HCT116 (cell line): ENCODE data around the gene VAMP2.
A peak's percentile ranks its signal among the peaks of the same experiment; 100 is the strongest.

Experiments used
- CEBPB ChIP-seq: IDR thresholded peaks from 2 replicates; pipeline ENCODE4 v1.6.1; 2012; ENCODE audit warnings: low read depth
- EZH2 ChIP-seq: fragments of 200-600 bp; sonication (generic); IDR thresholded peaks from 2 replicates; pipeline ENCODE4 v1.6.1; 2017; ENCODE audit warnings: antibody characterized with exemption, mixed run types
- EZH2phosphoT487 ChIP-seq: fragments of 200-600 bp; IDR thresholded peaks from 2 replicates; pipeline ENCODE4 v1.6.1; 2018; ENCODE audit warnings: antibody characterized with exemption, borderline replicate concordance
- JUND ChIP-seq: IDR thresholded peaks from 2 replicates; pipeline ENCODE4 v1.6.1; 2012
- POLR2A ChIP-seq: IDR thresholded peaks from 2 replicates; pipeline ENCODE4 v1.7.0; 2011; ENCODE audit warnings: borderline replicate concordance; ENCODE audit not compliant: insufficient read depth, insufficient read length; ENCODE audit errors: extremely low read depth
- POLR2AphosphoS5 ChIP-seq: IDR thresholded peaks from 2 replicates; pipeline ENCODE4 v1.6.1; 2011; ENCODE audit warnings: mild to moderate bottlenecking, low read depth, low read length, moderate library complexity
- RAD21 ChIP-seq: IDR thresholded peaks from 2 replicates; pipeline ENCODE4 v1.6.1; 2012; ENCODE audit warnings: low read depth, mild to moderate bottlenecking
- SIN3A ChIP-seq: IDR thresholded peaks from 2 replicates; pipeline ENCODE4 v1.6.1; 2012; ENCODE audit warnings: low read depth
- SP1 ChIP-seq: IDR thresholded peaks from 2 replicates; pipeline ENCODE4 v1.6.1; 2012; ENCODE audit warnings: low read depth
- YY1 ChIP-seq: IDR thresholded peaks from 2 replicates; pipeline ENCODE4 v1.6.1; 2011; ENCODE audit warnings: low read length, low read depth, moderate library complexity, mild to moderate bottlenecking; ENCODE audit not compliant: insufficient replicate concordance; ENCODE audit errors: extremely low read depth
- TF ChIP-seq, protein P1 (sequence below), 3 experiments: fragments of 200-600 bp in 1 of 3; sonication (generic) in 1 of 3; IDR thresholded peaks in 2 of 3; conservative IDR thresholded peaks in 1 of 3; 2 replicates each; pipeline ENCODE4 v1.5.1; 2012 to 2017; ENCODE audit warnings: low read depth in 2 of 3, low read length in 2 of 3, antibody characterized with exemption in 1 of 3, borderline replicate concordance in 1 of 3, control low read depth in 1 of 3, mild to moderate bottlenecking in 1 of 3, mixed read lengths in 1 of 3, mixed run types in 1 of 3, moderate library complexity in 1 of 3; ENCODE audit not compliant: insufficient read depth in 1 of 3
- TF ChIP-seq, protein P2 (sequence below): IDR thresholded peaks from 2 replicates; pipeline ENCODE4 v1.6.1; 2012
- TF ChIP-seq, protein P3 (sequence below): IDR thresholded peaks from 2 replicates; pipeline ENCODE4 v1.6.1; 2012; ENCODE audit warnings: low read depth

DNA sequence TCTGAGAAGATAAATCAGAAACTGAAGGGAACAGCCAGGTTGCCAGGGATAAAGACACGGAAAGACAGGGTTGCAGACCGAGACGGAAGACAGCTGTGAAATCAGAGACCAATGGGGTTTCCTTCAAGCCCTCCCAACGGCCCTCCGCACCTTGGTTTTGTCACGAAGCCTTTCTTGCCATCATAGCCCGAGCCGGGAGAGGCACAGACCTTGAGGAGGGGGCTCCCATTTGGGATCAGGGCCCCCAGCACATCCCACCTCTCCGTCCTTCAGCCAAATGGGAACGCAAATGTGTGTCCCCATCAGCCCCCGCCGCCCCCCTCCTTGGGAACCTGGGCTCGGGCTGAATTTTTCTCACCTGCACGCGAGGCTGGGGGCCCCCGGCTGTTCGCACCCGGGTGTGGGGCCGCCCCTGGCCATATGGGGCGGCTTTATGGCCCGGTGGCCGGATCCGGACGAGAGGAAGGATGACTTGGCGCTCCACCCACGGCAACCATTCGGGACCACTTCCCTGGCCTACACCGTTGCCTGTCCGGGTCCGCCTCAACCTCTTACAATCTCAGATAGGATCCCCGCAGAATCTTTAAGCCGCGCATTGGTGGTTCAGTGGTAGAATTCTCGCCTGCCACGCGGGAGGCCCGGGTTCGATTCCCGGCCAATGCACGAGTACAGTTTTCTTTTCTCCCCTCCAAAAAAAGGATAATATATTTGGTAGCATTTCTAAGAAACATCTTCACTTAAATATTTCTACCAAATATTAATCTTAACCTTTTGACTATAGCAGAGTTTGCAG is 37.4 kb downstream of the VAMP2 start:
- TF ChIP-seq POLR2A (no peak), EZH2 (no peak), CEBPB (no peak), SP1 (no peak), EZH2phosphoT487 (no peak), SIN3A (no peak), YY1 (peak; percentile 68), POLR2AphosphoS5 (peak; percentile 53; the same call in 1 of the 2 replicates), JUND (no peak), RAD21 (no peak)
- TF ChIP-seq, protein P1, sequence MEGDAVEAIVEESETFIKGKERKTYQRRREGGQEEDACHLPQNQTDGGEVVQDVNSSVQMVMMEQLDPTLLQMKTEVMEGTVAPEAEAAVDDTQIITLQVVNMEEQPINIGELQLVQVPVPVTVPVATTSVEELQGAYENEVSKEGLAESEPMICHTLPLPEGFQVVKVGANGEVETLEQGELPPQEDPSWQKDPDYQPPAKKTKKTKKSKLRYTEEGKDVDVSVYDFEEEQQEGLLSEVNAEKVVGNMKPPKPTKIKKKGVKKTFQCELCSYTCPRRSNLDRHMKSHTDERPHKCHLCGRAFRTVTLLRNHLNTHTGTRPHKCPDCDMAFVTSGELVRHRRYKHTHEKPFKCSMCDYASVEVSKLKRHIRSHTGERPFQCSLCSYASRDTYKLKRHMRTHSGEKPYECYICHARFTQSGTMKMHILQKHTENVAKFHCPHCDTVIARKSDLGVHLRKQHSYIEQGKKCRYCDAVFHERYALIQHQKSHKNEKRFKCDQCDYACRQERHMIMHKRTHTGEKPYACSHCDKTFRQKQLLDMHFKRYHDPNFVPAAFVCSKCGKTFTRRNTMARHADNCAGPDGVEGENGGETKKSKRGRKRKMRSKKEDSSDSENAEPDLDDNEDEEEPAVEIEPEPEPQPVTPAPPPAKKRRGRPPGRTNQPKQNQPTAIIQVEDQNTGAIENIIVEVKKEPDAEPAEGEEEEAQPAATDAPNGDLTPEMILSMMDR (IDR thresholded peaks at IDR 0.05 in 2 of 3, conservative IDR thresholded peaks at IDR 0.05 in 1 of 3; ENCODE audit: borderline replicate concordance in 1 of 3, insufficient read depth in 1 of 3, low read depth in 2 of 3, low read length in 2 of 3) = no peak
- TF ChIP-seq, protein P2, sequence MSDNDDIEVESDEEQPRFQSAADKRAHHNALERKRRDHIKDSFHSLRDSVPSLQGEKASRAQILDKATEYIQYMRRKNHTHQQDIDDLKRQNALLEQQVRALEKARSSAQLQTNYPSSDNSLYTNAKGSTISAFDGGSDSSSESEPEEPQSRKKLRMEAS = peak; percentile 56; the same call in 1 of the 2 replicates
- TF ChIP-seq, protein P3, sequence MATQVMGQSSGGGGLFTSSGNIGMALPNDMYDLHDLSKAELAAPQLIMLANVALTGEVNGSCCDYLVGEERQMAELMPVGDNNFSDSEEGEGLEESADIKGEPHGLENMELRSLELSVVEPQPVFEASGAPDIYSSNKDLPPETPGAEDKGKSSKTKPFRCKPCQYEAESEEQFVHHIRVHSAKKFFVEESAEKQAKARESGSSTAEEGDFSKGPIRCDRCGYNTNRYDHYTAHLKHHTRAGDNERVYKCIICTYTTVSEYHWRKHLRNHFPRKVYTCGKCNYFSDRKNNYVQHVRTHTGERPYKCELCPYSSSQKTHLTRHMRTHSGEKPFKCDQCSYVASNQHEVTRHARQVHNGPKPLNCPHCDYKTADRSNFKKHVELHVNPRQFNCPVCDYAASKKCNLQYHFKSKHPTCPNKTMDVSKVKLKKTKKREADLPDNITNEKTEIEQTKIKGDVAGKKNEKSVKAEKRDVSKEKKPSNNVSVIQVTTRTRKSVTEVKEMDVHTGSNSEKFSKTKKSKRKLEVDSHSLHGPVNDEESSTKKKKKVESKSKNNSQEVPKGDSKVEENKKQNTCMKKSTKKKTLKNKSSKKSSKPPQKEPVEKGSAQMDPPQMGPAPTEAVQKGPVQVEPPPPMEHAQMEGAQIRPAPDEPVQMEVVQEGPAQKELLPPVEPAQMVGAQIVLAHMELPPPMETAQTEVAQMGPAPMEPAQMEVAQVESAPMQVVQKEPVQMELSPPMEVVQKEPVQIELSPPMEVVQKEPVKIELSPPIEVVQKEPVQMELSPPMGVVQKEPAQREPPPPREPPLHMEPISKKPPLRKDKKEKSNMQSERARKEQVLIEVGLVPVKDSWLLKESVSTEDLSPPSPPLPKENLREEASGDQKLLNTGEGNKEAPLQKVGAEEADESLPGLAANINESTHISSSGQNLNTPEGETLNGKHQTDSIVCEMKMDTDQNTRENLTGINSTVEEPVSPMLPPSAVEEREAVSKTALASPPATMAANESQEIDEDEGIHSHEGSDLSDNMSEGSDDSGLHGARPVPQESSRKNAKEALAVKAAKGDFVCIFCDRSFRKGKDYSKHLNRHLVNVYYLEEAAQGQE = no peak
